Measurements from ENCODE around the gene CTNND2. TPM values are rescaled to one million over a fixed set of nuclear protein-coding genes. Genes with fewer than 3 reads are reported as not detected.

The CTNND2 gene
- polyA plus RNA-seq, 1 of the 3 experiments (the other 2 are of a cell fraction) = not detected

- TF ChIP-seq USF1 (IDR thresholded peaks at IDR 0.05; ENCODE audit: borderline replicate concordance, low read depth) = no peak
Measured at GRCh38 chr5:11324521-11325289, 579.5 kb downstream of the CTNND2 start (continued).

GRCh38 chr5:11323761-11324160 lies 580.5 kb downstream of the CTNND2 start:
- Histone ChIP-seq H3K79me2 (ENCODE audit: insufficient read depth) (no peaks in the 10 kb centered on the region), H3K9me2 (no peaks in the 10 kb centered on the region), H3K27me3 (ENCODE audit: insufficient read depth) (no peaks in the 10 kb centered on the region), H3K9me3 (no peaks in the 10 kb centered on the region), H3K4me3 (ENCODE audit: low read depth in 2 of 2, low read length in 1 of 2) (no peak overlapping the region), H3K36me3 (replicated peaks in 1 of 2; ENCODE audit: control insufficient read depth in 1 of 2, insufficient read depth in 2 of 2, low read length in 1 of 2) (no peaks in the 10 kb centered on the region), H4K20me1 (ENCODE audit: insufficient read depth) (no peaks in the 10 kb centered on the region), H2AFZ (ENCODE audit: low read depth) (no peak overlapping the region), H3K4me1 (ENCODE audit: control insufficient read depth in 1 of 2, insufficient read depth in 2 of 2, low read depth in 1 of 2, low read length in 1 of 2) (no peaks in the 10 kb centered on the region), H3K9ac (no peak overlapping the region), H3K4me2 (no peak overlapping the region), H3K27ac (ENCODE audit: low read depth in 2 of 2, low read length in 1 of 2) (no peak overlapping the region), H3F3A (replicated peaks; ENCODE audit: insufficient read depth) (no peaks in the 10 kb centered on the region)
- WGBS (ENCODE audit: low lambda C conversion rate) = 23% methylated on average over 4 of the region's 4 CpGs
- no peak for DNase-seq
- ChIA-PET POLR2A (no interaction called here), CTCF (no interaction called here)
- no peak for TF ChIP-seq TEAD4 (IDR thresholded peaks at IDR 0.05; ENCODE audit: borderline replicate concordance, insufficient read depth)

GRCh38 chr5:11322133-11322532 lies 582.1 kb downstream of the CTNND2 start:
- TF ChIP-seq CTCF (IDR thresholded peaks at IDR 0.05) (no peak), FOSL2 (IDR thresholded peaks at IDR 0.05; ENCODE audit: borderline replicate concordance, low read depth) (no peak), RXRA (IDR thresholded peaks at IDR 0.05; ENCODE audit: borderline replicate concordance, low read depth) (no peak), SMC3 (IDR thresholded peaks at IDR 0.05; ENCODE audit: low read depth, low read length) (no peak), JUND (IDR thresholded peaks at IDR 0.05) (no peak), FOXM1 (IDR thresholded peaks at IDR 0.05; ENCODE audit: low read depth) (no peak), TAF1 (IDR thresholded peaks at IDR 0.05; ENCODE audit: borderline replicate concordance, low read depth, low read length) (no peak), GABPA (IDR thresholded peaks at IDR 0.05; ENCODE audit: low read depth) (no peak), RFX5 (IDR thresholded peaks at IDR 0.05; ENCODE audit: low read length) (no peak), GATA2 (CRISPR knock-in tag; IDR thresholded peaks at IDR 0.05) (no peak), MXI1 (IDR thresholded peaks at IDR 0.05; ENCODE audit: low read depth, low read length) (no peak), RCOR1 (IDR thresholded peaks at IDR 0.05; ENCODE audit: low read length) (no peak), MEF2A (IDR thresholded peaks at IDR 0.05; ENCODE audit: borderline replicate concordance, low read depth) (no peak), USF1 (IDR thresholded peaks at IDR 0.05; ENCODE audit: borderline replicate concordance, low read depth) (no peak)
- TF ChIP-seq, protein P1, sequence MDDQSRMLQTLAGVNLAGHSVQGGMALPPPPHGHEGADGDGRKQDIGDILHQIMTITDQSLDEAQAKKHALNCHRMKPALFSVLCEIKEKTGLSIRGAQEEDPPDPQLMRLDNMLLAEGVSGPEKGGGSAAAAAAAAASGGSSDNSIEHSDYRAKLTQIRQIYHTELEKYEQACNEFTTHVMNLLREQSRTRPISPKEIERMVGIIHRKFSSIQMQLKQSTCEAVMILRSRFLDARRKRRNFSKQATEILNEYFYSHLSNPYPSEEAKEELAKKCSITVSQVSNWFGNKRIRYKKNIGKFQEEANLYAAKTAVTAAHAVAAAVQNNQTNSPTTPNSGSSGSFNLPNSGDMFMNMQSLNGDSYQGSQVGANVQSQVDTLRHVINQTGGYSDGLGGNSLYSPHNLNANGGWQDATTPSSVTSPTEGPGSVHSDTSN (IDR thresholded peaks at IDR 0.05) = no peak
- TF ChIP-seq, protein P2, sequence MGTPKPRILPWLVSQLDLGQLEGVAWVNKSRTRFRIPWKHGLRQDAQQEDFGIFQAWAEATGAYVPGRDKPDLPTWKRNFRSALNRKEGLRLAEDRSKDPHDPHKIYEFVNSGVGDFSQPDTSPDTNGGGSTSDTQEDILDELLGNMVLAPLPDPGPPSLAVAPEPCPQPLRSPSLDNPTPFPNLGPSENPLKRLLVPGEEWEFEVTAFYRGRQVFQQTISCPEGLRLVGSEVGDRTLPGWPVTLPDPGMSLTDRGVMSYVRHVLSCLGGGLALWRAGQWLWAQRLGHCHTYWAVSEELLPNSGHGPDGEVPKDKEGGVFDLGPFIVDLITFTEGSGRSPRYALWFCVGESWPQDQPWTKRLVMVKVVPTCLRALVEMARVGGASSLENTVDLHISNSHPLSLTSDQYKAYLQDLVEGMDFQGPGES (IDR thresholded peaks at IDR 0.05; ENCODE audit: low read depth, low read length) = no peak
- ChIA-PET POLR2A (no interaction called here), CTCF (no interaction called here)
- H3K9ac ChIP-seq = no peak overlapping the region
- no peaks in the 10 kb centered on the region for H4K20me1 ChIP-seq (ENCODE audit: insufficient read depth)
- H3K27ac ChIP-seq (ENCODE audit: low read depth in 2 of 2, low read length in 1 of 2) = no peak overlapping the region
- no peaks in the 10 kb centered on the region for H3K9me2 ChIP-seq
- H3F3A ChIP-seq (replicated peaks; ENCODE audit: insufficient read depth) = no peaks in the 10 kb centered on the region
- no peak for DNase-seq
- no peaks in the 10 kb centered on the region for H3K9me3 ChIP-seq
- no peaks in the 10 kb centered on the region for H3K36me3 ChIP-seq (replicated peaks in 1 of 2; ENCODE audit: control insufficient read depth in 1 of 2, insufficient read depth in 2 of 2, low read length in 1 of 2)
- H3K79me2 ChIP-seq (ENCODE audit: insufficient read depth) = no peaks in the 10 kb centered on the region
- 27% methylated on average over 2 of the region's 2 CpGs for WGBS (ENCODE audit: low lambda C conversion rate)
- no peak overlapping the region for H3K4me2 ChIP-seq
- no peaks in the 10 kb centered on the region for H3K4me1 ChIP-seq (ENCODE audit: control insufficient read depth in 1 of 2, insufficient read depth in 2 of 2, low read depth in 1 of 2, low read length in 1 of 2)
- H2AFZ ChIP-seq (ENCODE audit: low read depth) = no peak overlapping the region
- H3K4me3 ChIP-seq (ENCODE audit: low read depth in 2 of 2, low read length in 1 of 2) = no peak overlapping the region
- H3K27me3 ChIP-seq (ENCODE audit: insufficient read depth) = no peaks in the 10 kb centered on the region

All from SK-N-SH (cell line).